Hepatocyte (in vitro differentiated cells): ENCODE data around the gene FAF1.

Source experiments
- CTCF ChIP-seq: fragments of 200-600 bp; sonication (generic); IDR thresholded peaks from 2 replicates; pipeline ENCODE4 v1.5.1; 2016; ENCODE audit warnings: antibody characterized with exemption, mild to moderate bottlenecking; ENCODE audit not compliant: poor library complexity
- EZH2 ChIP-seq: fragments of 200-600 bp; sonication (generic); IDR thresholded peaks from 2 replicates; pipeline ENCODE4 v1.6.1; 2016; ENCODE audit warnings: antibody characterized with exemption, mild to moderate bottlenecking, borderline replicate concordance
- EZH2phosphoT487 ChIP-seq: fragments of 200-600 bp; sonication (generic); IDR thresholded peaks from one replicate; pipeline ENCODE4 v1.6.1; 2018; ENCODE audit warnings: antibody characterized with exemption, mild to moderate bottlenecking, low read depth, moderate library complexity; ENCODE audit not compliant: unreplicated experiment, severe bottlenecking

- no peak for TF ChIP-seq CTCF
- no peak for TF ChIP-seq EZH2
- TF ChIP-seq EZH2phosphoT487 = no peak
Observed at GRCh38 chr1:50527249-50527986, 432.6 kb downstream of the FAF1 start.
